ENCODE data around the gene ZBTB21.

- TF ChIP-seq CTCF (IDR thresholded peaks at IDR 0.05): no peak
- no peak for TF ChIP-seq POLR2A (IDR thresholded peaks at IDR 0.05)
These were observed 49.0 kb upstream of the ZBTB21 start for GRCh38 chr21:42059141-42059540.
